NCI-H345 treated with DMSO at 0.1 percent for 48 hours (cell line): ENCODE results near the gene TMPRSS9.

Source experiments
- DNase-seq: peaks from one replicate; lab custom pipeline; 2025; ENCODE audit not compliant: unreplicated experiment; lab: John Stamatoyannopoulos, UW

Gene TMPRSS9

DNA sequence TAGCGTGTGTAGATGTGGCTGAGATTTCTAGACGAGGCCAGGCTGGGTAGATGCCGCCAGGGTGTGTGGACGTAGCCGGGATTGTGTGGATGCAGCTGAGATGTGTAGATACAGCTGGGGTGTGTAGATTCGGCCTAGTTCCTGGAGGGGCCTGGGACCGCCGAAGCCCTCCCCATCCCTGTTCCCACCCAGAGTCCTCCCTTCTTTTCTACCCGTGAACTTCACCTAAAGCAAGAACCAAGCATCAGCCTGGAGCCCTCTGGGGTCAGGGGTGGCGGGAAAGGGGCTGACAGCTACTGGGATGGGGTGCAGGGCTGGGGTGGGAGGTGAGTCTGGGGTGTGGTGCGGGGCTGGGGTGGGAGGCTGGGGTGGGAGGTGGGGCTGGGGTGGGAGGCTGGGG, 768 bp downstream of the TMPRSS9 start:
- DNase-seq: no peak

DNA sequence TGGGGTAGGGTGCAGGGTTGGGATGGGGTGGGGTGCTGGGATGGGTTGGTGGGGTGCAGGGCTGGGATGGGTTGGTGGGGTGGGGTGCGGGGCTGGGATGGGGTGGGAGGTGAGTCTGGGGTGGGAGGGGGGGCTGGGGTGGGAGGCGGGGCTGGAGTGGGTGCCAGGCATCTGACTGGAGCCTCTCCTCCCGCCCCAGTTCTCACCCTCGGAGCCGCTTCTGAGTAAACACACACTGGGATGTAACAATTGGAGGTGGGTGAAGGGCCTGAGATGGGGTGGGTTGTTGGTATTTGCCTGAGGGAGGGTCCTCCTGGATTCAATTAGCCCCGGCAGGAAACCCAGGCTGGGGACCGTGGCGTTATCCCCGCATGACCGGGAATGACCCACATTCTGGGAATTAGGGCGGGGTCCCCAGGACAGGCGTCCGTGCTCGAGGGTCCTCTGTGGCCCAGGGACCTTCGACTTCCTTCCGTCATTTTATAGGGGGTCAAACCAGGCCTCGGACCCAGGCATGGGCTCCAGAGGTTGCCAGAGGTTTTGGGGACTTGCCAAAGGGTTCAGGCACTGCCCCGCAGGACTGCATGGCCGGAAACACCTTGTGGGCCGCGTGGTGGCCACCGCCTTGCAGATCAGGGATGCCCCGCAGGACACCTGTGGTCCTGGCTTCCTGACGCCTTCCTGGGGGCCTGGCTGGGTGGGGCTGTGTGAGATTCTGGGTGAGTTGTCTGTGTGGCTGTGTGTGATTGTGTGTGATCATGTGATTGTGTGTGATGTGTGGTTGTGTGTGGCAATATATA, 1.4 kb downstream of the TMPRSS9 start:
- no peak for DNase-seq

DNA sequence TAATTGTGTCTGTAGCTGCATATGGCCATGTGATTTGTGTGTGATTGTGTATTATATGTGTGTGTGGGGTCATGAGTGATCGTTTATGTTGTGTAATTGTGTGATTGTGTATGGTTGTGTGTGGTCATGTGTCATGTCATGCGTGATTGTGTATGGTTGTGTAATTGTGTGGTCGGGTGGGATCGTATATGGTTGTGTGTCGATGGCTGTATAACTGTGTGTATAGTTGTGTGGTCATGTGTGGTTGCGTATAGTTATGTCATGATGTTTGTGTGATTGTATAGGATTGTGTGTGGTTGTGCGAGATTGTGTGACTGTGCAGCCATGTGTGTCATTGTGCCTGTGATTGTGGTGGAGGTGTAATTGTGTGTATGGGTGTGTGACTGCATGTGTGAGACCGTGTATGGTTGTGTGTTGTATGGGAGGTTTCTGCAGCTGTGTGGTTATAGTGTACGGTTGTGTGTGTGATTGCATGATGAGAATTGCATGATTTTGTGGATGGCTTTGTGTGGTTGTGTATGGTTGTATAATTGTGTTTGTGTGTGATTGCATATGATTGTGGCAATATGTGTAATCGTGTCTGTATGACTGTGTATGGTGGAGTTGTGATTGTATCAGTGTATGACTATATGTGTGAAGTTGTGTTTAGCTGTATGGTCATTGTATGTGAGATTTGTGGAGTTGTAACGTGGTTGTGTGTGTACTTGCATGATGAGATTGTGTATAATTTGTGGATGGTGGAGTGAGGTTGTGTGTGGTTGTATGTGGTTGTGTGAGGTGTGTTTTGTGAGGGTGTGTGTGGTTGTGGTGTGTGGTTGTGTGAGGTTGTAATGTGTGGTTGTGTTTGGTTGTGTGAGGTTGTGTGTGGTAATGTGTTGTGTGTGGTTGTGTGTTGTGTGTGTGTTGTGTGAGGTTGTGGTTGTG, 2.2 kb downstream of the TMPRSS9 start:
- DNase-seq: no peak

DNA sequence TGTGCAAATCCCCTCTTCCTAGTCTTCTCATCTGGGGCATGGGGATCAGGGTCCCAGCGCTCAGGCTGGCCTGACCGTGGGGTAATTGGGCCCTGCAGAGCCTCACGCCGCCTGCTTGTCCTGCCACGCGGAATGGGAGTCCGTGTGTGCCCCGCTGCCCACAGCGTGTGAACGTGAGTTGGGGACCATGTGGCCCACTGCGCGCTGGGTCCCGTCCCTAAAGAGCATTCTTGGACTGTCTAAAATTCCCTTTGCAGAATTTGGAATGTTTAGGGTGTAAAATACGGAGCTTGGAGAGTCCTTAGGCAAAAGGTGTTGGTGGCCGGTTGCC, 2.9 kb downstream of the TMPRSS9 start:
- no peak for DNase-seq

DNA sequence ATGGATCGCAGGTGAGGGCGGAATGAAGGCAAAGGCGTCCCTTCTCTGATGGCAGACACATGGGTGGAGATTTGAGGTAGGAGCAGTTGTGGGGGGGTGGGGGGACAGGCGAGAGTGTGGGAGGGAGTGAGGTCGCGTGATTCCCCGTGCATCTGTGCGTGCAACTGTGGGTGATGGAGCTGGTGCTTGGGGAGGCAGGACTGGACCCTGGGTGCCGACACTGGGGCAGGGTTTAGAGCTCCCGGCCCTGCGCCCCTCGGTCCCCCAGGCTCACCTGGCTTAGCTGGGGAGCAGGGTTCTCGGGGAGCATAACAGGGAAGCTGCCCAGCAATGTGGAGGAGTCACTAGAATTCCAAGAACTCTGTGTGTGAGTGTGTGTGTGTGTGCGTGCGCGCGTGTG, 3.4 kb downstream of the TMPRSS9 start:
- no peak for DNase-seq

DNA sequence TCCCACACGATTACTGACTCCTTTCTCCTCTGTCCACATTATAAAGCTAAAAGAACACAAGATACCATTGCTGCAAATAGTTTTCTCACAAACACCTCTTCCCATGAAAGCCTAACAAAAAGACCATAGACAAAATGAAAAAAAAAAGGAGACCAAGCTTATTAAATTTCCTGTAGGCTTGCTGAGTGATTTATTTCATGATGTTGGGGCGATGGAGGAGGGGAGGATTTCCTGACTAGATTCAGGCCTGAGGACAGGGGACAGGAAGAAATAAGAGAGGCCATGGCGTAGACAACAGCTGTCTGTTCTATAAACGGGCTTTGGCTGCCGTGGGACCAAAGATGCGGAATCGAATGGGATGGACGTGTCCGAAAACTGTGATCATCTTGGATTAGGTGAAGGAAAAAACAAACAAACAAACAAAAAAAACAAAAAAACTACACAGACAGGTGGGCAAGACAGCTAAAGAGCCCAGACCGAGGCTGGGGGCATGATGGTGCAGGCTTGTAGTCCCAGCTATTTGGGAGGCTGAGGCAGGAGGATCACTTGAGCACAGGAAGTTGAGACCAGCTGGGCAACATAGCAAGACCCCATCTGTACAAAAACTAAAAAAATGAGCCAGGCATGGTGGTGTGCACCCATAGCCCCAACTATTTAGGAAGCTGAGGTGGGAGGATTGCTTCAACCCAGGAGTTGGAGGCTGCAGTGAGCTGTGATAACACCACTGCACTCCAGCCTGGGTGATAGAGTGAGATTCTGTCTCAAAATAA, 5.3 kb downstream of the TMPRSS9 start:
- DNase-seq: no peak

DNA sequence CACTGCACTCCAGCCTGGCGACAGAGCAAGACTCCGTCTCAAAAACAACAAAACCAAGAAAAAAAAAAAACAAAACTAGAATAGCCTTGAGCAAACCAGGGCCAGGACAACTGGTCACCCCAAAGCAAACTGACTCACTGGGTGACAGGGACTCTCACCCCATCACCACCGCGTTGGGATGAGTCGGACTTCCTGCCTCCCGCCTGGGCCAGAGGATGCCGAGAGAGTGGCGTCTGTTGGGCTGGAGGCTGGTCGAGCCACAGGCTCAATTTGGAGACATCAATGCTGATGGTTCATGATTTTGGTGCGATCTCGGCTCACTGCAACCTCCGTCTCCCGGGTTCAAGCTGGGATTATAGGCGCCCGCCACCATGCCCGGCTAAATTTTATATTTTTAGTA, 11.6 kb downstream of the TMPRSS9 start:
- DNase-seq: no peak

DNA sequence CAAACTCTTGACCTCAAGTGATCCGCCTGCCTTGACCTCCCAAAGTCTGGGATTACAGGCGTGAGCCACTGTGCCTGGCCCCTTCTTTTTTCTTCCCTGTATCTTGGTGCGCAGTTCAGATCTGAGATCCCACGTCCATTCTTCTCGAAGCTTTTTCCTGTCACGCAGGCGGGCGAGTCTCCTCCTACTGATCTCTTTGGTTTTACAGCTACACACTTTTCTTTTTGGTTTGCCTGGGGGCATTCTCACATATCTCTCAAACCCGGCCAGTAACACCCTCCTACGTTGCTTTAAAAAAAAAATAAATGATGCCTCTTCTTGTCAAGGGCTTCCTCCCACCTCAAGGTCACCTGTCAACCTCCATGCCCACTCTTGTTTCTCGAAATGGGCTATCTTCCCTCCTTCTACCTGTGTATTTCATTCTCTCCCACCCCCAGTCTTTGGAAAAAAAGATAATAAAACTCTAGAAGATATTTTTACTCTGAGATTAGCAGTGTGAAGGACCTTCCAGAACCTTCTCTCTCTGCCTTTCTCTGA, 12.1 kb downstream of the TMPRSS9 start:
- DNase-seq: no peak

DNA sequence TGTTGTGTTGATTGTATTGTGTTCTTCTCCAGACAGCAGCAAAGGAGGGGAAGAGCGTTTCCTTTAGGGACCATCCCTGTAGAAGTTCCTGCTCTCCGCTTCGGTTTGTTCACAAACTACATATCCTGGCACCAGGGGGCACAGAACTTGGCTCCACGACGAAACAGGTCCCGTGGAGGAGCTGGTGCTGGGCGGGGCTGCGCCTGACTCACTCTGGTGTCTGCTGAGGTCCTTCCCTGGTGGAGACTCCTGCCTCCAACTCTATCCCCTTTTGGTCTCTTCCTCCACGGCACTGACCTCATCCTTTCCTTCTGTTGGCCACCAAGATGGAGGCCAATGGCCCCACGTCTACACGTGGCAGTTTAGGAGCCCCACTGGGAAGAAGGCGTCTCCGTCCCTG, 14.7 kb downstream of the TMPRSS9 start:
- DNase-seq: no peak

DNA sequence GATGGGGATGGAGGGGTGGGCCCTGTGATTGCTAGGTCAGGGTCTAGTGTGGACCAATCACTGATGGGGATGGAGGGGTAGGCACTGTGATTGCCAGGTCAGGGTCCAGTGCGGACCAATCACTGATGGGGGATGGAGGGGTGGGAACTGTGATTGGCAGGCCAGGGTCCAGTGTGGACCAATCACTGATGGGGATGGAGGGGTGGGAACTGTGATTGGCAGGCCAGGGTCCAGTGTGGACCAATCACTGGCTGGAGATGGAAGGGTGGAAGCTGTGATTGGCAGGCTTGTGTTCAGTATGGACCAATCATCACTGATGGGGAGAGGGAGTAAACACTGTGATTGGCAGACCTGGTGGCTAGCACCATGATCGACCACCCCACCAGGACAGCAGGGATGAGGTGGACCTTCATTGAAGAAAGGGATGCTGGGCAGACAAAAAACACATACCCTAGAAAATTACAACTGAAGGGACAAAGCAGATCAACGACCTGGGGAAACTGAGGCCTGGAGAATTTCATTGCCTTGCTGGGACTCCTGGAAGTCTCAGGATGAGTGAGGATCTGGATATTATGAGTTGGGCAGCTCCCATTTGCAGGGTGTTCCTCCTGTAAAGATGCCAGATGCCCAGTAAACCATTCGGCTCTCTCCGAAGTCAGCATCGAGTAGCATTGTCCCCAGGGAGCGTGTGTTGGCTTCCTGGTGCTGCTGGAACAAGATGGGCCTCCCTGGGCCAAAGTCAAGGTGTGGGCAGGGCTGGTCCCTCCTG, 15.5 kb downstream of the TMPRSS9 start:
- DNase-seq: no peak

DNA sequence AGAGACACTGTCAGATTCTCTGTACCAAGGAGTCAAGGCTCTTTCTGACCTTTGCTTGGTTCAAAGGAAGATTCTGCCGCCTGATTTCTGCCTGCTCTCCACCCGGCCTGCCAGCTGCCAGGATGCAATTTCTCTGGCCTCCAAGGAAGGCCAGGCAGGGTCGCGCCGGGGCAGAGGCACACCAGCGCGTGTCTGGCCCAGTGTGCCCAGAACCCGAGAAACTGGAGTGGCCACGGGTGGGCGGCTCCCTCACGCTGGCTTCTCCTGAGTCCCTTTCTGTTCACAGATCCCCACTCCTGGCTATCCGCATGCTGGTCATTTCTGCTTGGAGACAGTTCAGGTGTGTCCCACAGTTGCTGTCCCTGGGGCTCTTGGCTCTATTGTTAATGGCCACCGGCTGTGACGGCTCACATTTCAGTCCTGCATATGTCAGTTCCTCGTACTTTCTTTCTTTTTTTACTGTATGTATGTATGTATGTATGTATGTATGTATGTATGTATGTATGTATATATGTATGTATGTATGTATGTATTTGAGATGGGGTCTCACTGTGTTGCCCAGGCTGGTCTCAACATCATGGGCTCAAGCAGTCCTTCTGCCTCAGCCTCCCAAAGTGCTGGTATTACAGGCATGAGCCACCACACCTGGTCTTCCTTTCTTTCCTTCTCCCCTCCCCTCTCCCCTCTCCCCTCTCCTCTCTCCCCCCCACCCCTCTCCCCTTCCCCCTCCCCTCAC, 16.9 kb downstream of the TMPRSS9 start:
- no peak for DNase-seq

DNA sequence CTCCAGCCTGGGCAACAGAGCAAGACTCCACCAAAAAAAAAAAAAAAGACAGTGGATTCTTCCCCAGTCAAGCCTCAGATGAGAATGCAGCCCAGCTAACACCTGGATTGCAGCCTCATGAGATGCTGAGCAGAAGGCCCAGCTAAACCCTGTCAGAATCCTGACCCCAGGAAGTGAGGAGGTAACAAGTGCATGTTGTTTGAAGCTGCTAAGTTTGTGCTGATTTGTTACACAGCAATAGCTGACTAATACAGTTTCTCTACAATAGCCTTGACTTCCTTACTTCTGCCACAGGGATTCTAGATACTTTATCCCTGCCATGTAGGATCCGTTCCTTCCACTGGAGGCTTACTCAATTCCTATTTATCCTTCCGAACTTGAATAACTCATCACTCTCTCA, 20.5 kb downstream of the TMPRSS9 start:
- no peak for DNase-seq

DNA sequence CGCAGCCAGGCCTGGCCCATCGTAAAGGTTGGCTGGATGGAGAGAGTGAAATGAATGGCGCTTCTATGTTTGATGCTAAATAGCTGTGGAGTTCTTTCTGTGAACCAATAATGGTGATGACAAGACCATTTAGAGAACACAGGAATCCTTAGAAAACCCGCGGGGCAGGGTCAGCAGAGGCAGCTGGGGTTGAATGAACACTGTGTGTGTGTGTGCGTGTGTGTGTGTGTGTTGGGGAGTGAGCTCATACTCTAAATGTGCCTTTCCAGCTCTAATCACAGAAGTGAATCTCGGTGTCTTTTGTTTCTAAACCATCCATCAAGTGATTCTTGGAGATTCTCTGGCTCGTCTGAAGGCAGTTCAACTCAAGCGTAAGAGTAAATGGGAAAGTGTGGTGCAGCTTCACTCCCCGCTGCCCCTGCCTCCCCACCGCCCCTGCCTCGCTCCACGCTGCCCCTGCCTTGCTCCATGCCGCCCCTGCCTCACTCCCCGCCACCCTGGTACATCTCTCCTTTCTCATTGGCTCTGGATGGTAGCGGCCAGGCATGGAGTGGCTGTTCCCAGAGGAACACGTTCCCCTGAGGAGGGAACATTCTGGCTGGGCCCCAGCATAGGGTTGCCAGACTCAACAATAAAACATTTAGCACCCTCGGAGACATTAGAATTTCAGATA, 21.2 kb downstream of the TMPRSS9 start:
- DNase-seq: no peak

DNA sequence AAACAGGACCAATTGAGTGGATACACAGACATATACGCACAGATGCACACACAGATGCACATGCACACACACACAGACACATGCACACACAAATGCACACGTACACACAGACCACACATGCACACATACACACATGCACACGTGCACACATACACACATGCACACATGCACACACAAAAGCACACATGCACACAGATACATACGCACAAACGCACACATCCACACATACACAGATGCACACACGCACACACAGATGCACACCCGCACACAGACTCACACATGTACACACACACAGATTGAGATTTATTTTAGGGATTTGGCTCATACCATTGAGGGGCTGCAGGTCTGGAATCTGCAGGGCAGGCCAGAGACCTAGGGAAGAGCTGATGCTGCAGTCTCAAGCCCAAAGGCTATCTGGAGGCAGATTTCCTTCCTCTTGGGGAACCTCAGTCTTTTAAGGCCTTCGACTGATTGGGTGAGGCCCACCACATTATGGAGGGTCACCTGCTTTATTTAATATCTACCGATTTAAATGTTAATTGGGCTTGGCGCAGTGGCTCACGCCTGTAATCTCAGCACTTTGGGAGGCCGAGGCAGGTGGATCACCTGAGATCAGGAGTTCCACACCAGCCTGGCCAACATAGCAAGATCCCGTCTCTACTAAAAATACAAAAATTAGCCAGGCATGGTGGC, 22.6 kb downstream of the TMPRSS9 start:
- no peak for DNase-seq

DNA sequence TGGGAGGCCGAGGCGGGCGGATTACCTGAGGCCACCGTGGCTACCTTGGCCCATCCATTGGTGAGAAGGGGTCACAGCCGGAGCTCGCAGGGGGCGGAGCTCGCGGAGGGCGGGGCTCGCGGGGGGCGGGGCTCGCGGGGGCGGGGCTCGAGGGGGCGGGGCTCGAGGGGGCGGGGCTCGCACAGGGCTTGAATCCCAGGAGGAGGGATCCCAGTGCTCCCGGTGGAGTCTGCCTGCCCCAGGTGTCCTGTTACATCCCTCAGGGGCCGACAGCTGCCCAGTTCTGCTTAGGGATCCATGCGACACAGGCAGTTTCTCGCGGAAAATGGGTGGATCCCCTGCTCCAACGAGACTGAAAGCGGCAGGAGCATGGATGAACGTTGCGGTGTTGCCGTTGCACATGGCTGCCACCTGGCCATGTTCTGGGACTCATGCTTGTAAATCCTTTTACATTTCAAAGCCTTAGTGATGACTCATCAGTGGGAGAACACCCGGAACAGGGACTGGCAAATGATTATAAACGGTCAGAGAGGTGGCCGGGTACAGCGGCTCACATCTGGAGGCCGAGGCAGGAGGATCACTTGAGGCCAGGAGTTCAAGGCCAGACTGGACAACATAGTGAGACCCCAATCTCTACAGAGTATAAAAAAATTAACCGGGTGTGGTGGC, 25.1 kb downstream of the TMPRSS9 start:
- peak; percentile 70 for DNase-seq

DNA sequence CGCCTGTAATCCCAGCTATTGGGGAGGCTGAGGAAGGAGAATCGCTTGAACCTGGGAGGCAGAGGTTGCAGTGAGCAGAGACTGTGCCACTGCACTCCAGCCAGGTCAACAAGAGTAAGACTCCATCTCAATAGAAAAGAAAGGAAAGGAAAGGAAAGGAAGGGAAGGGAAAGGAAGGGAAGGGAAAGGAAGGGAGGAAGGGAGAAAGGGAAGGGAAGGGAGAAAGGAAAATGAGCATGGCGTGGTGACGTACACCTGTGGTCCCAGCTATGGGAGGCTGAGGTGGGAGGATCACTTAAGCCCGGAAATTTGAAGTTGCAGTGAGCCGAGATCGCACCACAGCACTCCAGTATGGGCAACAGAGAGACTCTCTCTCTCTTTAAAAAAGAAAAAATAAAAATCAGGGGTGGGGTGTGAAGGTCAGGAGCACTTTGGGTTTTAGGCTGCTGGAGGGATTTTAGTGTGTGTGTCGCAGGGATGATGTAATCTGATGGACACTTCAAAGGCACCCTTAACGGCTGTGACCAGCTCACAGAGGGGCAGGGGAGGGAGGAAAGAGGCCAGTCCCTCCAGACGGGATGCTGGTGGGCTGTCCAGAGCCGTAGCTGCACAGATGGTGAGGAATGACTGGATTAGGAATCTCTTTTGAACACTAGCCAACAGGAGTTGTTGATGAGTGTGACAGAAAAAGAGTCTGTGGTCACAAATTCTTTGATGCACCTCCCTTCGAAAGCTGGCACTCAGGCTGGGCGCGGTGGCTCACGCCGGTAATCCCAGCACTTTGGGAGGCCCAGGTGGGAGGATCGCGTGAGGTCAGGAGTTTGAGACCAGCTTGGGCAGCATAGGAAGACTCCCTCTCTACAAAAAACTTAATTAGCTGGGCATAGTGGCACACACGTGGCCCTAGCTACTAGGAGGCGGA, 27.6 kb downstream of the TMPRSS9 start:
- no peak for DNase-seq

DNA sequence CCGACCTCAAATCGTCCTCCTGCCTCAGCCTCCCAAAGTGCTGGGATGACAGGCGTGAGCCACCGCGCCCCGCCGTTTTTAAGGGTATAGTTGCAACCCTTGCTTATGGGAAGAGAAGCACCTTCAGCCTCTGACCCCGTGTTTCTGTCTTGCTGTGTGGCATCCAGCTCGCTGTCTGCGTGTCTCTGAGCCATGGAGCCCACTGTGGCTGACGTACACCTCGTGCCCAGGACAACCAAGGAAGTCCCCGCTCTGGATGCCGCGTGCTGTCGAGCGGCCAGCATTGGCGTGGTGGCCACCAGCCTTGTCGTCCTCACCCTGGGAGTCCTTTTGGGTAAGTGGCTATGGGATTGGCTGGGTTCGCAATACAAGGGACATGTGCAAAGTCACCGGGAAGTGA, 29.5 kb downstream of the TMPRSS9 start:
- DNase-seq: no peak
